Coronary artery (tissue), 2 donors: ENCODE results near the gene ULK1.

Experiments
- DNase-seq: peaks from one replicate; pipeline ENCODE4 v3.0.0-alpha.2; 2017; ENCODE audit warnings: low spot score
- H3K27ac ChIP-seq, 2 donors: fragments of 200-600 bp; sonication (generic); one replicate each; pipeline ENCODE4 v1.5.1; 2016 to 2019
- H3K4me3 ChIP-seq: fragments of 200-600 bp; sonication (generic); 2 replicates; pipeline ENCODE4 v1.5.1; 2016; ENCODE audit warnings: mild to moderate bottlenecking, moderate library complexity
- TF ChIP-seq, protein P1 (sequence below): fragments of 200-600 bp; sonication (generic); IDR thresholded peaks from one replicate; pipeline ENCODE4 v1.5.1; 2019; ENCODE audit warnings: antibody characterized with exemption

Gene ULK1

DNA sequence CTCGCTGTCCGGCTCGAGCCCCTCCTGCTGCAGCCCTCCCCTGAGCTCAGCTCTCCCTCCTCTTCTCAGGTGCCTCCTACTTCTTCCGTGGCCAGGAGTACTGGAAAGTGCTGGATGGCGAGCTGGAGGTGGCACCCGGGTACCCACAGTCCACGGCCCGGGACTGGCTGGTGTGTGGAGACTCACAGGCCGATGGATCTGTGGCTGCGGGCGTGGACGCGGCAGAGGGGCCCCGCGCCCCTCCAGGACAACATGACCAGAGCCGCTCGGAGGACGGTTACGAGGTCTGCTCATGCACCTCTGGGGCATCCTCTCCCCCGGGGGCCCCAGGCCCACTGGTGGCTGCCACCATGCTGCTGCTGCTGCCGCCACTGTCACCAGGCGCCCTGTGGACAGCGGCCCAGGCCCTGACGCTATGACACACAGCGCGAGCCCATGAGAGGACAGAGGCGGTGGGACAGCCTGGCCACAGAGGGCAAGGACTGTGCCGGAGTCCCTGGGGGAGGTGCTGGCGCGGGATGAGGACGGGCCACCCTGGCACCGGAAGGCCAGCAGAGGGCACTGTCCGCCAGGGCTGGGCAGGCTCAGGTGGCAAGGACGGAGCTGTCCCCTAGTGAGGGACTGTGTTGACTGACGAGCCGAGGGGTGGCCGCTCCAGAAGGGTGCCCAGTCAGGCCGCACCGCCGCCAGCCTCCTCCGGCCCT, 43.4 kb upstream of the ULK1 start:
- Histone ChIP-seq H3K27ac (no peak overlapping the region), H3K4me3 (peak overlapping the region; percentile 12)
- DNase-seq = no peak

DNA sequence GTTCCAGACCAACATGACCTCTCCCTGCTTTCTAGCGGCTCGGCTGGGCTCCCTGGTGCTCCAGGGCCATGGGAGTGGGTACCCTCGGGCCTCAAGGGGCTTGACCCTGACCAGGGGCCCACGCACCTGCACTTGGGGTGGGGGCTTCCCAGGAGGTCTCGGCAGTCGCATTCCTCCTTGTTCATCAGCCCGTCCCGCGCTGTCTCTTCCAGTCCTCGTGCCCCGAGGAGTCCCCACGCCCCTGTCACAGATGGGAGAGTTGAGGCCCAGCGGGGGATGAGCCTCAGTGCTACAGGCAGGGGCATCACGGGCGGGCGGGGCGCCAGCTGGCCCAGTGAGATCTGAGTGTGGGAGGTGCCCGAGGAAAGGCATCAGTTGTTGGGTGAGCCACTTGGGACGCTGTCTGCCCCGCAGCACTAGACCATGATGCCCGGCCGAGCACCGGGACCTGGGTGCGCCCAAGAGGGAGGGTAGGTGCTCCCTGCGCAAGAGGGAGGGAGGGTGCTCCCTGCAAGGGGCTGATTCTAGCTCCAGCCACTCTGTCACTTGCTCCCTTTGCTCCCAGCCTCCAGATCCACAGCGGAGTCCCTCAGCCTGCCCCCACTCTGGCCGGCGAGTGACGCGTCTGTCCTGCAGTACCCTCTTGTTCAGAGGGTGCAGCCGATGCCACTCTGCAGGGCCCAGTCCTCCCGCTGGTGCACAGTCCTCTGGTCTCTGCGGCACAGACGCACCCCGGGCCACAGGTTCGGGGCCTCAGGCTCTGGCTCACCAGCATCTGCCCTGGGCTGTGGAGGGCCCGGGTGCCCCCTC, 42.5 kb upstream of the ULK1 start:
- no peak for DNase-seq
- Histone ChIP-seq H3K4me3 (no peak overlapping the region), H3K27ac (no peak overlapping the region)

More for the DNA sequence above, 43.4 kb upstream of the ULK1 start:
- TF ChIP-seq, protein P1, sequence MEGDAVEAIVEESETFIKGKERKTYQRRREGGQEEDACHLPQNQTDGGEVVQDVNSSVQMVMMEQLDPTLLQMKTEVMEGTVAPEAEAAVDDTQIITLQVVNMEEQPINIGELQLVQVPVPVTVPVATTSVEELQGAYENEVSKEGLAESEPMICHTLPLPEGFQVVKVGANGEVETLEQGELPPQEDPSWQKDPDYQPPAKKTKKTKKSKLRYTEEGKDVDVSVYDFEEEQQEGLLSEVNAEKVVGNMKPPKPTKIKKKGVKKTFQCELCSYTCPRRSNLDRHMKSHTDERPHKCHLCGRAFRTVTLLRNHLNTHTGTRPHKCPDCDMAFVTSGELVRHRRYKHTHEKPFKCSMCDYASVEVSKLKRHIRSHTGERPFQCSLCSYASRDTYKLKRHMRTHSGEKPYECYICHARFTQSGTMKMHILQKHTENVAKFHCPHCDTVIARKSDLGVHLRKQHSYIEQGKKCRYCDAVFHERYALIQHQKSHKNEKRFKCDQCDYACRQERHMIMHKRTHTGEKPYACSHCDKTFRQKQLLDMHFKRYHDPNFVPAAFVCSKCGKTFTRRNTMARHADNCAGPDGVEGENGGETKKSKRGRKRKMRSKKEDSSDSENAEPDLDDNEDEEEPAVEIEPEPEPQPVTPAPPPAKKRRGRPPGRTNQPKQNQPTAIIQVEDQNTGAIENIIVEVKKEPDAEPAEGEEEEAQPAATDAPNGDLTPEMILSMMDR = peak; percentile 57

DNA sequence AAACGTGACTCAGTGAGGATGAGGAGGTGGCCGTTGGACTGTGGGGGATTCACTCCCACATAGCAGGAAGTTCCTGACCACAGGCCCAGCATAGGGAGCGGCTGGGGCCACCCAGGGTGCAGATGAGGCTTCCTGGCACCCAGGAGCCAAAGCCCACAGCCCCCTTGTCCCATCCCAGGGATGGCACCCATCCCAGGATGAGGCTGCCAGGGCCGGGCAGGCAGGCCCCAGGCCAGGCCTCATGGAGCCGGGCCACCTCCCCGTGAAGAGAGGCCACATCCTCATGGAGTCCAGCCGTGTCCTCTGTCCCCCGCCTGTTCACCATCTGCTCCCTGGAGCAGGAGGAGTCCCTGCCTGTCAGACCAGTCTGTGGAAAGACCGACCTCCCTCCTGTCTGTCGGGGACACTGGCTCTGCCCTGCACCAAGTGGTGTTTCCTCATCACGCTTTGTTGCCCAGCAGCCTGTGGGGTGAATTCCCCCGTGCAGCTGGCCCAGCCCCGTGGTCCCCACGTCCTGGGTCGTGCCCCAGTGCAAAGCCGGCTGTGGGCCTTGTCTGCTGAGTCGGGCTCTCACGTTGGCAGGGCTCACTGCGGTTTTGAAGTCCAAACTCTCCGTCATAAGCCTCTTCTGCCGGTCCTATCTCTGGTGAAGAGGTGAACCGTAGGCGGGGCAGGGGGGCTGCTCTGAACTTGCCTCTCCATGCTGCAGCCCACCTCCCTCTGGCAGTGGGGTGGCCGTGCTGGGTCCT, 41.7 kb upstream of the ULK1 start:
- H3K27ac ChIP-seq = no peak overlapping the region
- TF ChIP-seq, protein P1 = no peak
- DNase-seq = no peak
- no peak overlapping the region for H3K4me3 ChIP-seq

More for the DNA sequence above, 42.5 kb upstream of the ULK1 start:
- TF ChIP-seq, protein P1 = no peak

DNA sequence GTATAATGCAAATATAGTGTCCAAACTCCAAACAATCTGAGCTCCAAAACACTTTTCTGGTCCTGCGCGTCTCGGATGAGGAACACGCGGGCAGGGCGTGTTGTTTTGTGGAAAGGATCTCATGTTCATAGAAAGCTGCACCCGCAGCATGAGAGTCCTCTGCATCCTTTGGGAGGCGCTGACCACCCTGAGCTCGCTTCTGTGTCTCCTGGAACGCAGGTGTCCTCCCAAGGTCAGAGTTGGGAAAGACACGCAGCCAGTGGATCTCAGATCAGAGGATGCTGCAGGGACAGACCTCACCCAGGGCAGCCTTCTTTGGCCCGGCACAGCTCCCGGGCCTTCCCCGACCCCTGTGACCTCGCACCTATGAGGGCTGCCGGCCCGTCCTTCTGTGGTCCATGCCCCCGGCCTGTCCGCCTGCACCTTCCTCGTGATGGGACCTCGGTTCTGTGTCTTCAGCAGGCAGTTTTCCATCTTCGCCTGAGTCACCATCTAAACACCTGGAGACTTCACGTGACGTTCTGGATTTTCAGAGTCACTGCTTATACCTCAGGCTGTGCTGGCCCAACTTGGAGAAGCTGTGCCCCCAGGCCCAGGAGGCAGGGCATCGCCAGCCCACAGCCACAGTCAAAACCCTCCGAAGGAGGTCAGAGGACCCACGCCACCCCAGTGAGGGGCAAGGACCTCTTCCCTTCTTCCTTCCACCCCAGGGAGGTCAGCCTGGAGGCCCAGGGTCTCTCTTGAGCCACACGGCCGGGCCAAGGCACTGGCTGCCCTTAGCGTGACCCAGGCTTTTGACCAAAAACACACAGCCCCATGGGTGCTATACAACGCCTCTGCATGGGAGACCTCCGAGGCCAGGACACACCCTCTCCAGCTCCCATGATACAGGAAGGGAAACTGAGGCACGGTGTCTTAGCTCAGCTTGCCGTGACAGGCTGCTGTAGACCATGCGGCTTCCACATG, 40.3 kb upstream of the ULK1 start:
- Histone ChIP-seq H3K27ac (no peak overlapping the region), H3K4me3 (no peak overlapping the region)
- DNase-seq = no peak
- TF ChIP-seq, protein P1 = no peak

DNA sequence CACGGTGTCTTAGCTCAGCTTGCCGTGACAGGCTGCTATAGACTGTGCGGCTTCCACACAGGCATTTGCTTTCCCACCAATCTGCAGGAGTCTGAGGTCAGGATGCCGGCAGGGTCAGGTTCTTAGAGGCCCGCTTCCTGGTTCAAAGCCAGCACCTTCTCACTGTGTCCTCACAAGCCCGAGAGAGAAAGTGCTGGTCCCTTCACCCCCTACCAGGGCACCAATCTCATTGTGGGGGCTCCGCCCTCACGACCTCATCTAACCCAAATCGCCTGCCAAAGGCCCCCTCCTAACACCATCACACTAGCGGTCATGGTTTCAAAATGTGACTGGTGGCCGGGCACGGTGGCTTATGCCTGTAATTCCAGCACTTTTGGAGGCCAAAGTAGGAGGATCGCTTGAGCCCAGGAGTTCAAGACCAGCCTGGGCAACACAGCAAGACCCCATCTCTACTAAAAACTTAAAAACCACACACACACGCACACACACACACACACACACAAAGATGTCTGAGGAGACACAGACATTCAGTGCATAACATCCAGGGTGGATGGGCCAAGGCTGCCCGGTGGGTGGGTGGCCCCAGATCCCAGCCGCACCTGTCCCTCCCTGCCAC, 39.5 kb upstream of the ULK1 start:
- no peak for DNase-seq
- Histone ChIP-seq H3K27ac (no peak overlapping the region), H3K4me3 (no peak overlapping the region)
- TF ChIP-seq, protein P1 = no peak
